HEK293 (cell line): ENCODE measurements around the gene BRI3BP.
"Not testable (repeated sequence)": the region's sequence is repeated elsewhere in the genome, so short reads cannot be mapped to it uniquely, and the experiment has no call there.

Source experiments
- CTCF ChIA-PET: fragments of 350-600 bp; formaldehyde crosslinking; extraction: SDS; loops from one replicate; lab custom pipeline; 2021; ENCODE audit warnings: antibody characterized with exemption; lab: Yijun Ruan, JAX
- POLR2A ChIA-PET: fragments of 300-600 bp; formaldehyde crosslinking; extraction: SDS; loops from one replicate; lab custom pipeline; 2020; ENCODE audit warnings: antibody characterized with exemption, inconsistent platforms; lab: Yijun Ruan, JAX
- H3K27ac ChIP-seq: fragments of 200-500 bp; sonication (Bioruptor generic); 2 replicates; pipeline ENCODE4 v1.5.1; 2014; ENCODE audit warnings: low read depth, low read length, control low read depth, inconsistent platforms; ENCODE audit errors: extremely low read depth
- H3K36me3 ChIP-seq, 2 experiments: fragments of 200-500 bp in 1 of 2; sonication (Bioruptor generic) in 1 of 2; 1 replicate in 1 of 2; 2 replicates in 1 of 2; pipeline ENCODE4 v1.5.1; 2014 to 2017; ENCODE audit warnings: inconsistent platforms in 2 of 2, low read length in 2 of 2; ENCODE audit not compliant: control insufficient read depth in 2 of 2, insufficient read depth in 1 of 2
- H3K4me1 ChIP-seq: fragments of 200-500 bp; sonication (Bioruptor generic); 2 replicates; pipeline ENCODE4 v1.5.1; 2014; ENCODE audit warnings: mild to moderate bottlenecking, low read length, inconsistent platforms; ENCODE audit not compliant: control insufficient read depth, insufficient read depth
- H3K4me3 ChIP-seq: 2 replicates; pipeline ENCODE4 v1.5.1; 2011; ENCODE audit warnings: low read depth, mild to moderate bottlenecking, control low read depth, low read length, moderate library complexity
- H3K9me3 ChIP-seq: fragments of 200-500 bp; sonication (Bioruptor generic); 2 replicates; pipeline ENCODE4 v1.5.1; 2014; ENCODE audit warnings: low read depth, low read length, inconsistent platforms; ENCODE audit not compliant: control insufficient read depth, insufficient read depth
- KLF7 ChIP-seq: fragments of 450-650 bp; formaldehyde crosslinking; IDR thresholded peaks from 2 replicates; pipeline ENCODE4 v1.5.1; 2016; ENCODE audit warnings: missing biosample characterization, missing genetic modification characterization, borderline replicate concordance
- SCRT1 ChIP-seq: fragments of 450-650 bp; formaldehyde crosslinking; IDR thresholded peaks from 2 replicates; pipeline ENCODE4 v1.5.1; 2016; ENCODE audit warnings: missing biosample characterization, missing genetic modification characterization, borderline replicate concordance
- SCRT2 ChIP-seq: fragments of 450-650 bp; formaldehyde crosslinking; IDR thresholded peaks from 2 replicates; pipeline ENCODE4 v1.5.1; 2016; ENCODE audit warnings: missing biosample characterization, missing genetic modification characterization
- TCF7L2 ChIP-seq: IDR thresholded peaks from 2 replicates; pipeline ENCODE4 v1.6.1; 2011; ENCODE audit warnings: low read depth, mild to moderate bottlenecking, inconsistent platforms, low read length, moderate library complexity, borderline replicate concordance
- ZBTB48 ChIP-seq: fragments of 450-650 bp; formaldehyde crosslinking; IDR thresholded peaks from 2 replicates; pipeline ENCODE4 v1.5.1; 2016; ENCODE audit warnings: missing biosample characterization, missing genetic modification characterization
- ZFHX2 ChIP-seq: fragments of 450-650 bp; formaldehyde crosslinking; conservative IDR thresholded peaks from 2 replicates; pipeline ENCODE4 v1.5.1; 2016; ENCODE audit warnings: missing biosample characterization, missing genetic modification characterization
- ZNF121 ChIP-seq: fragments of 450-650 bp; formaldehyde crosslinking; IDR thresholded peaks from 2 replicates; pipeline ENCODE4 v1.5.1; 2016; ENCODE audit warnings: missing biosample characterization, missing genetic modification characterization
- ZNF223 ChIP-seq: fragments of 450-650 bp; formaldehyde crosslinking; IDR thresholded peaks from 2 replicates; pipeline ENCODE4 v1.5.1; 2016; ENCODE audit warnings: missing biosample characterization, missing genetic modification characterization
- ZNF426 ChIP-seq: fragments of 450-650 bp; formaldehyde crosslinking; IDR thresholded peaks from 2 replicates; pipeline ENCODE4 v1.5.1; 2017; ENCODE audit warnings: missing biosample characterization, missing genetic modification characterization, mild to moderate bottlenecking, inconsistent platforms, moderate library complexity
- ZNF521 ChIP-seq: fragments of 450-650 bp; formaldehyde crosslinking; IDR thresholded peaks from 2 replicates; pipeline ENCODE4 v1.5.1; 2017; ENCODE audit warnings: missing biosample characterization, mild to moderate bottlenecking, missing genetic modification characterization
- ZNF660 ChIP-seq: fragments of 450-650 bp; IDR thresholded peaks from 2 replicates; pipeline ENCODE4 v1.5.1; 2018; ENCODE audit warnings: missing biosample characterization, mild to moderate bottlenecking, missing genetic modification characterization
- ZNF701 ChIP-seq: fragments of 450-650 bp; formaldehyde crosslinking; IDR thresholded peaks from 2 replicates; pipeline ENCODE4 v1.5.1; 2016; ENCODE audit warnings: missing biosample characterization, missing genetic modification characterization
- TF ChIP-seq, protein P1 (sequence below): fragments of 450-650 bp; IDR thresholded peaks from 2 replicates; pipeline ENCODE4 v1.5.1; 2018; ENCODE audit warnings: missing biosample characterization, mild to moderate bottlenecking, missing genetic modification characterization
- TF ChIP-seq, protein P2 (sequence below): fragments of 450-650 bp; formaldehyde crosslinking; IDR thresholded peaks from 2 replicates; pipeline ENCODE4 v1.5.1; 2016; ENCODE audit warnings: missing biosample characterization, missing genetic modification characterization
- TF ChIP-seq, protein P3 (sequence below): fragments of 450-650 bp; formaldehyde crosslinking; conservative IDR thresholded peaks from 2 replicates; pipeline ENCODE4 v1.5.1; 2016; ENCODE audit warnings: low read depth, missing biosample characterization, missing genetic modification characterization
- TF ChIP-seq, protein P4 (sequence below): fragments of 450-650 bp; formaldehyde crosslinking; IDR thresholded peaks from 2 replicates; pipeline ENCODE4 v1.5.1; 2016; ENCODE audit warnings: missing biosample characterization, missing genetic modification characterization

Gene BRI3BP

DNA sequence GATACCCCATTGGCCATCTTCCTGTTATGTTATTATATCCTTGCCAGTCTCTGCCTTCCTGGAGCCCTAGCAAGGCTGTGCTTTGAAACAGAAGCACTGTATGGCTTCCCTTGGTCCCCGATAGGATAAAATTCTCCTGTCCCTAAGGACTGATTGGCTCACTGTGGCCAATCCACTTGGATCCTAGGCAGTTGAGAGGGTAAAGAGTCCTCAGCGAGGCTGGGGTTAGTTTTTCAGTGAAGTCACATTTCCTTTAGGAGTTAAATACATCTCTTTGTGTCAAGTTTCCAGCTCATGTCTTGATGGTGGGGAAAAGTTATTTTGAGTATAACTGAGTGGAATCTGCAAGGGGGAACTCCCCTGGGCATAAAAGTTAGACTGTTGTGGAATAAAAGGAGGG lies 79.1 kb downstream of the BRI3BP start (continued):
- TF ChIP-seq, protein P1, sequence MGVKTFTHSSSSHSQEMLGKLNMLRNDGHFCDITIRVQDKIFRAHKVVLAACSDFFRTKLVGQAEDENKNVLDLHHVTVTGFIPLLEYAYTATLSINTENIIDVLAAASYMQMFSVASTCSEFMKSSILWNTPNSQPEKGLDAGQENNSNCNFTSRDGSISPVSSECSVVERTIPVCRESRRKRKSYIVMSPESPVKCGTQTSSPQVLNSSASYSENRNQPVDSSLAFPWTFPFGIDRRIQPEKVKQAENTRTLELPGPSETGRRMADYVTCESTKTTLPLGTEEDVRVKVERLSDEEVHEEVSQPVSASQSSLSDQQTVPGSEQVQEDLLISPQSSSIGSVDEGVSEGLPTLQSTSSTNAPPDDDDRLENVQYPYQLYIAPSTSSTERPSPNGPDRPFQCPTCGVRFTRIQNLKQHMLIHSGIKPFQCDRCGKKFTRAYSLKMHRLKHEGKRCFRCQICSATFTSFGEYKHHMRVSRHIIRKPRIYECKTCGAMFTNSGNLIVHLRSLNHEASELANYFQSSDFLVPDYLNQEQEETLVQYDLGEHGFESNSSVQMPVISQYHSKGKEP (tag by site-specific recombination) = no peak
- TF ChIP-seq ZNF223 (tag by site-specific recombination) = no peak
- TF ChIP-seq ZNF660 (tag by site-specific recombination) = no peak
- TF ChIP-seq SCRT1 (tag by site-specific recombination) = no peak

DNA sequence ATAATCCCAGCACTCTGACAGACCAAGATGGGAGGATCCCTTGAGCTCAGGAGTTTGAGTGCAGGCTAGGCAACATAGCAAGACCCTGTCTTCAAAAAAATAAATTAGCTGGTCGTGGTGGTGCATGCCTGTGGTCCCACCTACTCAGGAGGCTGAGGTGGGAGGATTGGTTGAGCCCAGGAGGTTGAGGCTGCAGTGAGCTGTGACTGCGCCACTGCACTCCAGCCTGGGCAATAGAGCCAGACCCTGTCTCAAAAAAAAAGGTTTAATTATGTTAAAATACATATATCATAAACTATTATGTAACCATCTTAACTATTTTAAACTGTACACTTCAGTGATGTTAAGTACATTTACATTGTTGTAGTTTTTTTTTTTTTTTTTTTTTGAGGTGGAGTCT lies 80.8 kb downstream of the BRI3BP start:
- H3K4me1 ChIP-seq, H3K9me3 ChIP-seq, H3K27ac ChIP-seq, CTCF ChIA-PET, H3K4me3 ChIP-seq, POLR2A ChIA-PET: not testable (repeated sequence)
- peaks cover 3 to 41% of the 10 kb centered on the region in 2 experiments; a peak in 2 of 3 replicates for H3K36me3 ChIP-seq
- peak; percentile 61; the same call in 1 of the 2 replicates for TF ChIP-seq ZNF121 (tag by site-specific recombination)

DNA sequence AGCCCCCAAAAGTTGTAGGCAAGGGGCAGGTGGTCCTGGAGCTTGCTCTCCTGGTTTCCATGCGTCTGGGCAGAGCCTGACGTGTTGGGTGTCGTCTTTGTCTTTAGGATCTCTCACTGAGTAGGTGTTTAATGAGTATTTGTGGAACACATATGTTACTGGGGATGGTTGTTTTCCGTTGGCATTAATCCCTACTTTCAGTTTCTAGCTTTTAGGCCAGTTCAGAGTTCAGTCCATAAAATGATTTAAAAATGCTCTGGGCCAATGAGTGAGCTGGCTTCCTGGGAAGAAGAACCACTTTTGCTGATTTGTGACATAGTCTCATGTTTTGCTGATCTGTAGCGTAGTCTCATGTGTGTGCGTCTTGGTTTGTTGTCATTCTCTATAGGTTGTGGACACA lies 82.7 kb downstream of the BRI3BP start:
- H3K4me3 ChIP-seq = no peak overlapping the region
- CTCF ChIA-PET = no interaction called here
- H3K27ac ChIP-seq = no peak overlapping the region
- H3K4me1 ChIP-seq = no peaks in the 10 kb centered on the region
- H3K9me3 ChIP-seq = no peaks in the 10 kb centered on the region
- POLR2A ChIA-PET = no interaction called here
- TF ChIP-seq ZFHX2 (no peak), TCF7L2 (no peak), ZNF223 (tag by site-specific recombination) (no peak), KLF7 (tag by site-specific recombination) (no peak), ZNF521 (no peak), ZNF121 (tag by site-specific recombination) (no peak), ZBTB48 (tag by site-specific recombination) (no peak), SCRT2 (no peak), ZNF701 (tag by site-specific recombination) (no peak), ZNF426 (tag by site-specific recombination) (no peak)
- TF ChIP-seq, protein P2, sequence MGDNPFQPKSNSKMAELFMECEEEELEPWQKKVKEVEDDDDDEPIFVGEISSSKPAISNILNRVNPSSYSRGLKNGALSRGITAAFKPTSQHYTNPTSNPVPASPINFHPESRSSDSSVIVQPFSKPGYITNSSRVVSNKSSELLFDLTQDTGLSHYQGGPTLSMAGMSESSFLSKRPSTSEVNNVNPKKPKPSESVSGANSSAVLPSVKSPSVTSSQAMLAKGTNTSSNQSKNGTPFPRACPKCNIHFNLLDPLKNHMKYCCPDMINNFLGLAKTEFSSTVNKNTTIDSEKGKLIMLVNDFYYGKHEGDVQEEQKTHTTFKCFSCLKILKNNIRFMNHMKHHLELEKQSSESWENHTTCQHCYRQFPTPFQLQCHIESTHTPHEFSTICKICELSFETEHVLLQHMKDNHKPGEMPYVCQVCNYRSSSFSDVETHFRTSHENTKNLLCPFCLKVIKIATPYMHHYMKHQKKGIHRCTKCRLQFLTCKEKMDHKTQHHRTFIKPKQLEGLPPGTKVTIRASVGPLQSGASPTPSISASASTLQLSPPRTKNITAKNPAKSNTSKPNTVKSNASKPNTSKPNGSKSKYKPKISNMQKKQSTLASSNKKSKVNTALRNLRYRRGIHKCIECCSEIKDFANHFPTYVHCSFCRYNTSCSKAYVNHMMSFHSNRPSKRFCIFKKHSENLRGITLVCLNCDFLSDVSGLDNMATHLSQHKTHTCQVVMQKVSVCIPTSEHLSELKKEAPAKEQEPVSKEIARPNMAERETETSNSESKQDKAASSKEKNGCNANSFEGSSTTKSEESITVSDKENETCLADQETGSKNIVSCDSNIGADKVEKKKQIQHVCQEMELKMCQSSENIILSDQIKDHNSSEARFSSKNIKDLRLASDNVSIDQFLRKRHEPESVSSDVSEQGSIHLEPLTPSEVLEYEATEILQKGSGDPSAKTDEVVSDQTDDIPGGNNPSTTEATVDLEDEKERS (tag by site-specific recombination) = no peak
- TF ChIP-seq, protein P3, sequence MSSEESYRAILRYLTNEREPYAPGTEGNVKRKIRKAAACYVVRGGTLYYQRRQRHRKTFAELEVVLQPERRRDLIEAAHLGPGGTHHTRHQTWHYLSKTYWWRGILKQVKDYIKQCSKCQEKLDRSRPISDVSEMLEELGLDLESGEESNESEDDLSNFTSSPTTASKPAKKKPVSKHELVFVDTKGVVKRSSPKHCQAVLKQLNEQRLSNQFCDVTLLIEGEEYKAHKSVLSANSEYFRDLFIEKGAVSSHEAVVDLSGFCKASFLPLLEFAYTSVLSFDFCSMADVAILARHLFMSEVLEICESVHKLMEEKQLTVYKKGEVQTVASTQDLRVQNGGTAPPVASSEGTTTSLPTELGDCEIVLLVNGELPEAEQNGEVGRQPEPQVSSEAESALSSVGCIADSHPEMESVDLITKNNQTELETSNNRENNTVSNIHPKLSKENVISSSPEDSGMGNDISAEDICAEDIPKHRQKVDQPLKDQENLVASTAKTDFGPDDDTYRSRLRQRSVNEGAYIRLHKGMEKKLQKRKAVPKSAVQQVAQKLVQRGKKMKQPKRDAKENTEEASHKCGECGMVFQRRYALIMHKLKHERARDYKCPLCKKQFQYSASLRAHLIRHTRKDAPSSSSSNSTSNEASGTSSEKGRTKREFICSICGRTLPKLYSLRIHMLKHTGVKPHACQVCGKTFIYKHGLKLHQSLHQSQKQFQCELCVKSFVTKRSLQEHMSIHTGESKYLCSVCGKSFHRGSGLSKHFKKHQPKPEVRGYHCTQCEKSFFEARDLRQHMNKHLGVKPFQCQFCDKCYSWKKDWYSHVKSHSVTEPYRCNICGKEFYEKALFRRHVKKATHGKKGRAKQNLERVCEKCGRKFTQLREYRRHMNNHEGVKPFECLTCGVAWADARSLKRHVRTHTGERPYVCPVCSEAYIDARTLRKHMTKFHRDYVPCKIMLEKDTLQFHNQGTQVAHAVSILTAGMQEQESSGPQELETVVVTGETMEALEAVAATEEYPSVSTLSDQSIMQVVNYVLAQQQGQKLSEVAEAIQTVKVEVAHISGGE (tag by site-specific recombination) = no peak
- TF ChIP-seq, protein P4, sequence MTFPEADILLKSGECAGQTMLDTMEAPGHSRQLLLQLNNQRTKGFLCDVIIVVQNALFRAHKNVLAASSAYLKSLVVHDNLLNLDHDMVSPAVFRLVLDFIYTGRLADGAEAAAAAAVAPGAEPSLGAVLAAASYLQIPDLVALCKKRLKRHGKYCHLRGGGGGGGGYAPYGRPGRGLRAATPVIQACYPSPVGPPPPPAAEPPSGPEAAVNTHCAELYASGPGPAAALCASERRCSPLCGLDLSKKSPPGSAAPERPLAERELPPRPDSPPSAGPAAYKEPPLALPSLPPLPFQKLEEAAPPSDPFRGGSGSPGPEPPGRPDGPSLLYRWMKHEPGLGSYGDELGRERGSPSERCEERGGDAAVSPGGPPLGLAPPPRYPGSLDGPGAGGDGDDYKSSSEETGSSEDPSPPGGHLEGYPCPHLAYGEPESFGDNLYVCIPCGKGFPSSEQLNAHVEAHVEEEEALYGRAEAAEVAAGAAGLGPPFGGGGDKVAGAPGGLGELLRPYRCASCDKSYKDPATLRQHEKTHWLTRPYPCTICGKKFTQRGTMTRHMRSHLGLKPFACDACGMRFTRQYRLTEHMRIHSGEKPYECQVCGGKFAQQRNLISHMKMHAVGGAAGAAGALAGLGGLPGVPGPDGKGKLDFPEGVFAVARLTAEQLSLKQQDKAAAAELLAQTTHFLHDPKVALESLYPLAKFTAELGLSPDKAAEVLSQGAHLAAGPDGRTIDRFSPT (tag by site-specific recombination) = no peak
- H3K36me3 ChIP-seq = peaks cover 3 to 35% of the 10 kb centered on the region in 2 experiments; a peak in 2 of 3 replicates
